K562 (cell line): ENCODE results near the gene DYNC1I2. TPM values are rescaled to one million over a fixed set of nuclear protein-coding genes. Genes with fewer than 3 reads are reported as not detected.

Source experiments
- ATAC-seq: fragments of 200-7000 bp; cut with Tn5 transposase; 3 replicates; pipeline ENCODE4 v1.9.1; 2020; ENCODE audit warnings: moderate library complexity
- BruUV-seq: library from RNA; stranded (reverse); fragments of 400-500 nt; replicated peaks from 2 replicates; lab custom pipeline; 2021; lab: Mats Ljungman, UMichigan
- CTCF ChIA-PET: fragments of 300-600 bp; formaldehyde crosslinking; extraction: SDS; loops from one replicate; lab custom pipeline; 2021; ENCODE audit warnings: low intra/inter-chr PET ratio; lab: Yijun Ruan, JAX
- POLR2A ChIA-PET: fragments of 300-600, 350-650 bp; sonication (Branson Sonifier 250); formaldehyde crosslinking; extraction: SDS; loops from one replicate; lab custom pipeline; 2021; ENCODE audit warnings: antibody characterized with exemption, inconsistent platforms; lab: Yijun Ruan, JAX
- DNase-seq, 4 experiments: peaks; one replicate each; pipeline versions ENCODE4 v3.0.0 to v3.0.0-alpha.2; 2011 to 2018; ENCODE audit warnings: low spot score in 3 of 4, mixed read lengths in 3 of 4; ENCODE audit errors: extremely low read depth in 1 of 4
- FAIRE-seq: peaks from 2 replicates; lab custom pipeline; 2011; peaks lifted over from hg19 to GRCh38; lab: Jason Lieb, UNC
- H2AFZ ChIP-seq: 2 replicates; pipeline ENCODE4 v1.6.0; 2011; ENCODE audit warnings: low read depth, low read length, control low read depth, inconsistent platforms
- H3K27ac ChIP-seq: fragments of 200-600 bp; 3 replicates; pipeline ENCODE4 v1.8.0; 2011; ENCODE audit warnings: low read depth, mild to moderate bottlenecking, control low read depth, inconsistent platforms, low read length, moderate library complexity, mixed read lengths; ENCODE audit errors: extremely low read depth
- H3K27me3 ChIP-seq, 2 experiments: fragments of 300-600 bp in 1 of 2; 2 replicates in 1 of 2; 3 replicates in 1 of 2; pipeline versions ENCODE4 v1.6.0 to v1.8.0; 2011; ENCODE audit warnings: inconsistent platforms in 2 of 2, low read length in 2 of 2, mild to moderate bottlenecking in 1 of 2, mixed read lengths in 1 of 2, moderate library complexity in 1 of 2; ENCODE audit not compliant: control insufficient read depth in 2 of 2, insufficient read depth in 2 of 2
- H3K36me3 ChIP-seq: fragments of 300-600 bp; 3 replicates; pipeline ENCODE4 v1.8.0; 2011; ENCODE audit warnings: mild to moderate bottlenecking, low read length, inconsistent platforms; ENCODE audit not compliant: control insufficient read depth, insufficient read depth
- H3K4me1 ChIP-seq, 2 experiments: fragments of 200-600 bp in 1 of 2; replicated peaks in 1 of 2; 2 replicates in 1 of 2; 3 replicates in 1 of 2; pipeline versions ENCODE4 v1.5.1 to v1.8.0; 2011; ENCODE audit warnings: inconsistent platforms in 2 of 2, low read length in 2 of 2, mild to moderate bottlenecking in 1 of 2, mixed read lengths in 1 of 2, moderate library complexity in 1 of 2; ENCODE audit not compliant: control insufficient read depth in 2 of 2, insufficient read depth in 2 of 2
- H3K4me2 ChIP-seq: 2 replicates; pipeline ENCODE4 v1.6.1; 2011; ENCODE audit warnings: low read length, control low read depth, inconsistent platforms, mixed read lengths; ENCODE audit not compliant: insufficient read depth
- H3K4me3 ChIP-seq: fragments of 200-600 bp; sonication (generic), shearing (Covaris generic); 2 replicates; pipeline ENCODE4 v1.5.1; 2016; ENCODE audit warnings: control low read depth, inconsistent platforms
- H3K79me2 ChIP-seq: fragments of 200-600 bp; 3 replicates; pipeline ENCODE4 v1.8.0; 2011; ENCODE audit warnings: low read length, inconsistent platforms; ENCODE audit not compliant: control insufficient read depth, insufficient read depth
- H3K9ac ChIP-seq, 2 experiments: 2 replicates each; pipeline versions ENCODE4 v1.6.0 to v1.6.1; 2011; ENCODE audit warnings: low read depth in 2 of 2, low read length in 2 of 2, control low read depth in 1 of 2, inconsistent platforms in 1 of 2, mild to moderate bottlenecking in 1 of 2, mixed read lengths in 1 of 2; ENCODE audit not compliant: insufficient read depth in 1 of 2
- H3K9me1 ChIP-seq: one replicate; pipeline ENCODE4 v1.6.0; 2011; ENCODE audit warnings: inconsistent platforms, mild to moderate bottlenecking, low read length, moderate library complexity; ENCODE audit not compliant: control insufficient read depth, insufficient read depth
- H3K9me3 ChIP-seq: replicated peaks from 2 replicates; pipeline ENCODE4 v1.5.1; 2011; ENCODE audit warnings: low read depth, low read length, inconsistent platforms; ENCODE audit not compliant: control insufficient read depth, insufficient read depth
- H4K20me1 ChIP-seq: replicated peaks from 2 replicates; pipeline ENCODE4 v1.6.1; 2011; ENCODE audit warnings: low read length, inconsistent platforms, mixed read lengths; ENCODE audit not compliant: control insufficient read depth, insufficient read depth
- ATF6 ChIP-seq: sonication (generic); formaldehyde crosslinking; IDR thresholded peaks from 2 replicates; pipeline ENCODE4 v1.4.0; 2020; ENCODE audit warnings: mild to moderate bottlenecking, missing genetic modification reagents
- BMI1 ChIP-seq: fragments of 150-350 bp; IDR thresholded peaks from 2 replicates; pipeline ENCODE4 v1.6.1; 2014; ENCODE audit warnings: low read length
- CBX5 ChIP-seq: IDR thresholded peaks from 2 replicates; pipeline ENCODE4 v1.6.1; 2014; ENCODE audit warnings: low read depth, borderline replicate concordance
- KLF13 ChIP-seq: fragments of 450-650 bp; IDR thresholded peaks from 2 replicates; pipeline ENCODE4 v1.6.1; 2016; ENCODE audit warnings: missing genetic modification characterization, low read depth, mild to moderate bottlenecking, missing compliant biosample characterization, moderate library complexity, borderline replicate concordance
- MEIS2 ChIP-seq: fragments of 450-650 bp; IDR thresholded peaks from 2 replicates; pipeline ENCODE4 v1.6.1; 2014; ENCODE audit warnings: mild to moderate bottlenecking; ENCODE audit not compliant: partially characterized antibody
- REST ChIP-seq, 2 experiments: fragments of 450-650 bp; formaldehyde crosslinking in 1 of 2; IDR thresholded peaks; 2 replicates each; pipeline versions ENCODE4 v1.4.0 to v1.6.1; 2014 to 2020; ENCODE audit warnings: mild to moderate bottlenecking in 2 of 2, borderline replicate concordance in 1 of 2, low read depth in 1 of 2
- SUPT5H ChIP-seq: fragments of 450-650 bp; IDR thresholded peaks from 2 replicates; pipeline ENCODE4 v1.6.1; 2016
- TRIM24 ChIP-seq, 2 experiments: fragments of 450-650 bp; IDR thresholded peaks; 2 replicates each; pipeline ENCODE4 v1.6.1; 2016
- ZNF134 ChIP-seq: fragments of 250-450 bp; sonication (Bioruptor Pico); conservative IDR thresholded peaks from 2 replicates; pipeline ENCODE4 v1.4.0; 2020
- WGBS: fragments of 100-300 bp; shearing (Covaris generic); methylation state at CpG from one replicate; pipeline ENCODE4 v1.1.6; 2016; ENCODE audit warnings: low coverage, mixed read lengths; ENCODE audit not compliant: insufficient coverage; ENCODE audit errors: missing lambda C conversion rate; 5-methylcytosine and 5-hydroxymethylcytosine counted together
- in situ Hi-C: fragments of 300-500 bp; cut with MboI; formaldehyde crosslinking; loops from 4 replicates; pipeline ENCODE4 v1.15.0; 2018; ENCODE audit warnings: inconsistent platforms, mixed read lengths
- intact Hi-C: fragments of 100-400 bp; cut with micrococcal nuclease; formaldehyde crosslinking; loops from 2 replicates; pipeline ENCODE4 v1.14.2; 2022
- polyA plus RNA-seq, 8 experiments: library from polyadenylated mRNA; depleted of rRNA in 4 of 8; stranded (reverse) in 5 of 8; unstranded in 3 of 8; fragments of >200 nt; fragmentation: Nextera tagmentation in 2 of 8; fragmentation: Illumina TruSeq in 1 of 8; extraction: Ambion mirVana in 2 of 8; extraction: Trizol in 1 of 8; gene quantifications; 2 replicates each; pipeline versions ENCODE4 v1.2.1 to v1.2.3, GENCODE V29; 2011 to 2014; ENCODE audit warnings: inconsistent platforms in 1 of 8, missing spikeins in 1 of 8
- total RNA-seq, 7 experiments: library from RNA; depleted of rRNA in 6 of 7; stranded (reverse); fragments of >200 nt in 6 of 7; fragmentation: Illumina TruSeq in 2 of 7; extraction: Trizol in 2 of 7; gene quantifications; 2 replicates each; pipeline versions ENCODE4 v1.2.1 to v1.2.3, GENCODE V29; 2011 to 2021; ENCODE audit warnings: low replicate concordance in 1 of 7

Gene DYNC1I2
- total and polyA plus RNA-seq, 9 of the 15 experiments (the other 6 are each of a cell fraction or from before 2014, with no cell fraction given), result 59.1 to 204 (median 100) TPM

- FAIRE-seq, result no peak
- in situ Hi-C loops, result no loop called here
- ATAC-seq, result no peak; the same call in 2 of the 3 replicates
- no peak for DNase-seq
- CTCF ChIA-PET, result no interaction called here
- Histone ChIP-seq H3K4me3 (no peak overlapping the region), H3K27me3 (no peaks in the 10 kb centered on the region), H3K27ac (no peak overlapping the region), H4K20me1 (no peaks in the 10 kb centered on the region), H3K4me1 (no peaks in the 10 kb centered on the region), H3K4me2 (no peak overlapping the region), H3K9ac (no peak overlapping the region), H3K36me3 (no peaks in the 10 kb centered on the region; the same call in 2 of the 3 replicates), H3K9me3 (no peaks in the 10 kb centered on the region), H3K79me2 (no peaks in the 10 kb centered on the region), H3K9me1 (no peaks in the 10 kb centered on the region), H2AFZ (no peak overlapping the region)
- TF ChIP-seq MEIS2, result peak; percentile 34
- 0 out of 2 replicates have a peak, but pooled peaks have one; percentile 0 for TF ChIP-seq SUPT5H
- no peak for TF ChIP-seq ATF6 (CRISPR knock-in tag)
- TF ChIP-seq KLF13 (tag), result no peak
- TF ChIP-seq REST (IDR thresholded peaks at IDR 0.05; ENCODE audit: borderline replicate concordance), result no peak
- no peak for TF ChIP-seq REST (CRISPR knock-in tag; IDR thresholded peaks at IDR 0.05; ENCODE audit: low read depth)
- TF ChIP-seq BMI1, result no peak
- TF ChIP-seq TRIM24 (IDR thresholded peaks at IDR 0.05), result no peak
- no peak for TF ChIP-seq ZNF134 (CRISPR knock-in tag)
- TF ChIP-seq CBX5, result no peak
- WGBS, result 79% methylated on average over 3 of the region's 3 CpGs
- POLR2A ChIA-PET, result no interaction called here
- BruUV-seq, result no TSS peak
- intact Hi-C loops, result no loop called here
These were observed 76.3 kb downstream of the DYNC1I2 start for GRCh38 chr2:171763602-171764001.
